GM12872 (cell line): ENCODE measurements around the gene WDR88.

ENCODE experiments used
- CTCF ChIP-seq: IDR thresholded peaks from 3 replicates; pipeline ENCODE4 v1.5.1; 2011; ENCODE audit warnings: low read depth, mild to moderate bottlenecking, low read length, moderate library complexity; ENCODE audit not compliant: insufficient read depth

The WDR88 gene

GRCh38 chr19:33201886-33202545, 70.1 kb downstream of the WDR88 start:
- TF ChIP-seq CTCF, result no peak

GRCh38 chr19:33202546-33203507, 70.9 kb downstream of the WDR88 start:
- TF ChIP-seq CTCF, result no peak

GRCh38 chr19:33203529-33203928, 71.6 kb downstream of the WDR88 start:
- no peak for TF ChIP-seq CTCF

- no peak for TF ChIP-seq CTCF
These were observed 72.4 kb downstream of the WDR88 start for GRCh38 chr19:33204136-33204973.

- no peak for TF ChIP-seq CTCF
These were observed 73.2 kb downstream of the WDR88 start for GRCh38 chr19:33205110-33205509.

GRCh38 chr19:33205531-33206260, 73.8 kb downstream of the WDR88 start:
- TF ChIP-seq CTCF, result no peak
